Lung microvascular endothelial cell (primary cell): Measurements from ENCODE around the gene FSHB. TPM values are rescaled to one million over a fixed set of nuclear protein-coding genes. Genes with fewer than 3 reads are reported as not detected.
A peak's percentile ranks its signal among the peaks of the same experiment; 100 is the strongest.
"Not testable (repeated sequence)": the region's sequence is repeated elsewhere in the genome, so short reads cannot be mapped to it uniquely, and the experiment has no call there.

ENCODE experiments used
- DNase-seq, 2 donors: peaks; one replicate each; pipeline versions ENCODE4 v3.0.0 to v3.0.0-alpha.2; 2010; ENCODE audit warnings: low read depth in 2 of 2
- total RNA-seq: library from RNA; depleted of rRNA; stranded (reverse); fragments of >200 nt; gene quantifications from 2 replicates; pipeline ENCODE4 v1.2.1, GENCODE V29; 2014

Gene FSHB
- total RNA-seq = not detected in 2 replicates

DNA sequence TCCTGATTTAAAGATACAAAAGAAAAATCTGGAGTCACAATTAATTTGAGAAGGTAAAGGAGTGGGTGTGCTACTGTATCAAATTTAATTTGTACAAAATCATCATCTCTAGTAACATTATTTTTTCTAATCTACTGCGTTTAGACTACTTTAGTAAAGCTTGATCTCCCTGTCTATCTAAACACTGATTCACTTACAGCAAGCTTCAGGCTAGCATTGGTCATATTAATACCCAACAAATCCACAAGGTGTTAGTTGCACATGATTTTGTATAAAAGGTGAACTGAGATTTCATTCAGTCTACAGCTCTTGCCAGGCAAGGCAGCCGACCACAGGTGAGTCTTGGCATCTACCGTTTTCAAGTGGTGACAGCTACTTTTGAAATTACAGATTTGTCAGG, at the start of gene FSHB:
Gene FSHB (plus strand): TSS at position 301 of the 400 bp plus-strand sequence. CDS start 889 bp downstream, outside the sequence.
- no peak for DNase-seq

DNA sequence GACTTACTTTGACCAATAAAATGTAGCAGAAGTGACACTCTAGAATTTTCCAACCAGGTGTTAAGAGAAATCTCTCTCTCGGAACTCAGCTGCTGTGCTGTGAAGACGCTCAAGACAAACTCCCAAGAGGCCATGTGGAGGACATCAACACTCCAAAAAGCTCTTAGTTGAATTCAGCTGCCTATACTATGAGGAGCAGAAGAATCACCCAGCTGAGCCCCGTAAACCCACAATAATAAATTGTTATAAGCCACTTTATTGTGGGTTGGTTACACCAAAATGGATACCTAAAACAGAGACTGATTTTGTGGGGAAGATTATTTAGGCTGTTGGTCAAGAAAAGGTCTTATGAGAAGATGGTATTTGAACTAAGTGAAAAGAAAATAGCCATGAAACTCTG, 44.1 kb upstream of the FSHB start:
- DNase-seq = no peak

DNA sequence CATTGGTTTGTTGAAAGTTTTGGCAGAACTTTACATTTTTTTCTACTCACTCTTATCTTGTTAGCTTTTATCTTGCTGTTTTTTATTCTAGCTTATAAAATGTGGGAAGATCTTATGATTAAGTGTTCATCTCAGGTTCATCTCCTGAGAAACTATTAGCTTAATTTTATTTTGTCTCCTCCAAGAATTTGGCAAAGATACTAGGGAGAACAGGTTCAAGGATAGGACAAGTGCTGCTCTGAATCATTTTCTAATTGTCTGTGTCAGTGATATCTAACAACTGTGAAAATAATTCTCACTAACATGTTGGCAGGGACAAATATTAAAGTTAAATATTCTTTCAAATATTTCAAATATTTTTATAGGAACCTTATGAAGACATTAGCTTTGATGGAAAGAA, 38.2 kb upstream of the FSHB start:
- no peak for DNase-seq

DNA sequence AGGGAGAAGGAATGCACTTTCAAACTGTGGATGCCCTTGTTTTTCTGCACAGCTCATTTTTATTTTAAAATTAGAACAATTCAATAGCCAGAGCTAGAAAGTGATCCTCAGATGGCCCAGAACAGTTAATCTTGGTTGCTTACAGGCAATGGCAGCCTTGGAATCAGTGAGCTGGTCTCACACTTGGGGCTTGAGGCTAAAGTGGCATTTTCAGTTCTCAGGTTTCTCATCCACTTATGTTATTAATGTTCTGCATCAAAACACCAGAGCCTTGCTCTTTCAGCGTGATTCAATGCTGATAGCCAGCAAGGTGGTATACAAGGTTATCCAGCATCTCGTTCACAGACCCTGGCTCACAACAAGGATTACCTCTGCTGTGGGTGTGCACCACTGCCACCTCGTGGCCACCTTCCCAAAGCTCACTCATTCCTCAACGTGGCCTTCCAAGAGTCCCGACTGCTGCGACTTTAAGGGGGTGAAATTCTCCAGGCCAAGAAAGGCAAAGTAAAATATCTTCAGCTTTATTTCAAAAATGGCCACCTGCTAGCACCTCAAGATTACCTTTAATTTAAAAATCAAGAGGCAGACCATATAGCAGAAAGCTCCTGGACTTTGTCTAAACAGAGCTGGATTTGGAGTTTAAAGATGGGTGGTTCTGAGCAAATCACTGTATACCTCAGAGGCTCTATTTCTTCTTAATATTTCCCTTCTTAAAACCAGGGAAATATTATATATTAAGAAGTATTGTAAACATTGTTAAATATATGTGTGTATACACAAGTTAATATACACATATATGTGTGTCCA, 34.2 kb upstream of the FSHB start:
- DNase-seq = peak; percentile 51 to 53

DNA sequence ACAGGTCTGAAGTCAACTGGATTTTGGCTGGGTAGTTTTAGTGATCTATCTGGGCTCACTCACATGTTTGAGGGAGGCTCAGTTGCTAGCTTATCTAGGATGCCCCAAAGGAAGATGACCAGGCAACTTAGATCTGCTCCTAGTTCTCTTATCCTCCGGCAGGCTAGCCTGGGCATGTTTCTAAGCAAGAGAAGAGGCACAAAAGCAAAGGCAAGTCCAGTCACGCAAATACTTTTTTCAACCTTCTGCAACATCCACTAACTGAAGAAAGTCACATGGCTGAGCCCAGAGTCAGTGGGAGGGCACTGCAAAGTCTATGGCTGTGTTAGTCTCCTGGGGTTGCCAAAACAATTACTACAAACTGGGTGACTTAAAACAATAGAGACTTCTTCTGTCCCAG, 32.9 kb upstream of the FSHB start:
- no peak for DNase-seq

DNA sequence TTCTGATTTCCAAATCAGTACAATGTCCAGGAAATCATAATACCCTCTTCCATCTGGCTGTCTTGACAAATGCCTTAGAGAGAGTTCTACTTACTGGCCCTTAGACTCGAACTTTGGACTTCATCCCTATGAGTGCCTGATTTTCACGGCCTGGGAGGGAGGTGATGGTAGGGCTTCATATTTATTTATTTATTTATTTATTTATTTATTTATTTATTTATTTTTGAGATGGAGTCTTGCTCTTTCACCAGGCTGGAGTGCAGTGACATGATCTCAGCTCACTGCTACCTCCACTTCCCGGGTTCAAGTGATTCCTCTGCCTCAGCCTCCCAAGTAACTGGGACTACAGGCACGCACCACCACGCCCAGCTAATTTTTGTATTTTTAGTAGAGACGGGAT, 27.8 kb upstream of the FSHB start:
- not testable (repeated sequence) for DNase-seq

DNA sequence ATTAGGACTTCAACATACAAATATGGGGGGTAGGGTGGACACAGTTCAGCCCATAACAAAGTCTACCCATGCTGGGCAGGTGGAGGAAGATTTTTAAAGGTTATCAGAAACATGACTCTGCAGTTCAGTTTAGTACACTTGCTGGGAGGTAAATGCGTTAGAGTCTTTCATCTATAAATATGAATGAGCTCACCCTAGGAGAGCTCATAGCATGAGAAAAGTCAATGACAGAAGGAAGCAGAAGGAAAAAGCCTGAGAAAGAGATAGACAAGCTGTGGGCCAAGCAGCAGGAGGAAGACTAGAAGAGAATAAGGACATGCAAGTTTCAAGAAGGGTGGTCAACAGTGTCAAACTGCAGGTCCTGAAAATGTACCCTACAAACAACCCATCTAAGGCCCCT, 27.0 kb upstream of the FSHB start:
- DNase-seq = no peak

DNA sequence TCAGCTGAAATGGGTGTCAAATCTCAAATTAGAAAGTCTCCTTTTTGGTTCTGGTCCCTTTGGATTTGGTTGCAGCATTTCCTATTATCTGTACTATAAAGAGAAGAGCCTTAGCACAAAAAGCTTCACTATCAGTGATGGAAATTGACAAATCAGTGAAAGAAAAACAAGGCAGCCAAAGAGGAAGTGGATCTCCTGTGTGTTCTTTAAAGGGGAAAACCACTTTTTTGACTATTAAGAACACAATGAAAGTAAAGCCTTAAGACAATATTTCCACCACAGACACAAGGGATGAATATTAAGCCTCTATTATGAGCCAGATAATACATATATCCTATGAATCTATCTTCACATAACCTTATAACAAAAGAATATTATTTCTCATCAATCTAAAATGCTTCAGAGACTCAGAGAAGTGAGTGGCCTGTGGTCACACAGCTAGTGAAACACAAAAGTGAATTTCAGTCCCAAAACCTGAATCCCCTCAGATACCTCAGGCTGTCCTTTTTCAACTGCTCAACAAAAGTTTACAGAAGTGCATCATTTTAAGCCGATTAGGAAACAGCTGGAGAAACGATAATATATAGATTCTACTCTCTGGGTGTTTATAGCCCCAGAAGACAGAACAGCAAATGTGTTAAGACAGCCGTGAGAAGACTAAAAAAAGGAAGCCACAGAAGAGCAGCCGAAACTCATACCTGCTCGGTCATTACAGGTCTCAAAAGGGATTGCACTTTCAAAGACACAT, 24.4 kb upstream of the FSHB start:
- no peak for DNase-seq

DNA sequence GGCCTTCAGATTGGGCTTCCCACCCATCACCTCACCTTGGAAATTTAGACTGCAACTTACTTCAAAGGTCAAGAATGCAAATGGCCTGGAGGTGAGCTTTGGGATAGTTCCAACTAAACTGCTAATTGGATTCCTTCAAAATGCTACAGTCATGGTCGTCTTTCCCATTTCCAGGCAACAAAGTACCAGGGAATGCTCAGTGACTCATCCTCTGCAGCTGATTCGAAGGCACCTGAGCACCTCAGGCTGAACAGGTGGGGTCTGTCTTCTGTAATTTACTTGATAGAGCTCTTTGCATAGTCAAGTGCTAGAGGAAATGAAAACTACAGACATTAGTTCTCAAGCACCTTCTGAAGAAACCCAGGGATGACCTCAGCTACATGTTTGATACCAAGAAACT, 20.5 kb upstream of the FSHB start:
- DNase-seq = no peak

DNA sequence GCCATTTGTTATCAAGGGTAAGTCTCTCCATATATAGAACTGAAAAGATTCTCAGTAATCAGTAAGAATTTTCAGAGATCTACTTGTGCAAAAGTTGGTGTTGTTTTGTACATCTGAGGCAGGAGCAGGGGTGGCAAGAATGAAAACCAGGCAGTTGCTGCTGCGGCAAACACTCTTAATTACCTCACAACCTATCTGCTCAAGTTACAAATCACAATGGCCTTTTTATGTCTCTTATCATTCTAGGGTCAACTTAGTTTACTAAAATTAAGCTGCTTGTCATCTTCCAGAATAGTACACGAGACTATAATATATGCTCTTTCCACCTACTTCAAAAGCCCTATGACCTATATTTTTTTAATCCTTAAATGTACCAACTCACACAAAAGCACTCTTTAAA, 14.3 kb upstream of the FSHB start:
- DNase-seq = no peak

DNA sequence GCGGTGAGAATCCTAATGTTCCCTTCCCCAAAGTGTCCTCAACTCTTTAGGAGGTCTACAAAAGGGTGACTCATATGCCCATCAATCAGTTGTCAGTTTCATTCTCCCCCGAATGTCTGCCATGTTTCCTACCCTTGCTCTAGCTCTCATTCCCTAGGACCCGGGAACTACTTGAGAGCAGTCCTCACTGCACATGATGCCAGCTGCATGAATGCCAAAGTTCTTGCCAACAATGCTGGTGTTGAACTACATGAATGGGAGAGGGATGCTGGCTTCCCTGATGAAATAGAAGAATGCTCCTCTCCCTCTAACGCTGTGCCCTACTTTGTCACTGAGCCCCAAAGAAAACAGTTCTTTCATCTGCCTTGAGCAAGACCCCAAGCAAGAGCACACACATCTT, 12.5 kb upstream of the FSHB start:
- no peak for DNase-seq

DNA sequence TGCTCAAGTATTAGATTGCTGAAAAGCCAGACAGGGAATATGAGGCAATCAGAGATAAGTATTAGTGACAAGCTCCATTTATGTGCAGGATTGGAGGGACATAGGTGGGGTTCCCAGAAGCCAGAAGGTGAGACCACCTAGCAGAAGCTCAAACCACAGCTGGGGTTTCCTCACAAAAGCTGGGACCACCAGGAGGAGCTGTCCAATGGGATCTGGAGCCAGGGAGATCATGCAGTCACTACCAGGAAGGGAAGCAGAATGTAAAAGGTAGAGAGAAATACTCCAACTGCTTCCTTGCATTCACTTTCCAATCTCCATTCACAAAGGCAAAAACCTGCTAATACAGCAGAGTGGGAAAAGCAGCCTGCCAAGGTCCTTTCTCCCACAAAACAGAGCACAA, 5.2 kb upstream of the FSHB start:
- DNase-seq = no peak

DNA sequence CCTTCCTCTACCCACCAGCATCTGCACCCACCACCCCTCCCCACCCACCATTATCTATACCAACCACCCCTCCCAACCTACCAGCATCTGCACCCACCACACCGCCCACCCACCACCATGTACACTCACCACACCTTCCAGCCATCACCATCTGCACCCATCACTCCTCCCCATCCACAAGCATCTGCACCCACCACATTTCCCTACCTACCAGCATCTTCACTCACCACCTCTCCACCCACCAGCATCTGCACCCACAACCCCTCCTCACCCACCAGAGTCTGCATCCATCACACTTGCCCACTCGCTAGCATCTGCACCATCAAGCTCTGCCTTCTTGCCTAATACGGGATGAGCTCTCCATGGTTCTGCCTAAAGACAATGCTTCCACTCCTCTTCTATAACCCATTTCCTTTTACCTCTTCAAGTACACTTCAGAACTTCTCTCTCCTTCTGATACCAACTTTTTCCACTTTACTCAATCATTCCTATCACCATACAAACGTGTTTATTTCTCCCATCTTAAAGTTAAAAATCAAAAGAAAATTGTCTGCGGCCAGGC, 2.4 kb upstream of the FSHB start:
- no peak for DNase-seq

DNA sequence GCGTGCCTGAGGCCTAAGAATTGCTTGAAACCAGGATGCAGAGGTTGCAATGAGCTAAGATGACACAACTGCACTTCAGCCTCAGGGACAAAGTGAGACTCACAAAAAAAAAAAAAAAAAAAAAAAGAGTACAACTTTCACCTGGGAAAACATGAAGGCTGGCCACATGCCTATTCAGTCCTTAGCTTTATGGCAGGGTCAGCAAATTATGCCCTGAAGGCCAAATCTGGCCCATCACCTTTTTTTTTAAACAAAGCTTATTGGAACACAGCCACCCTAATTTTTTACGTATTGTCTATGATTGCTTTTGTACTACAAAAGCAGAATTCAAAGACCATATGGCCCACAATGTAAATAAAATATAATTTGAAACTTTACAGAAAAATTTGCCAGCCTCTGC, 8.2 kb downstream of the FSHB start:
- DNase-seq = no peak

DNA sequence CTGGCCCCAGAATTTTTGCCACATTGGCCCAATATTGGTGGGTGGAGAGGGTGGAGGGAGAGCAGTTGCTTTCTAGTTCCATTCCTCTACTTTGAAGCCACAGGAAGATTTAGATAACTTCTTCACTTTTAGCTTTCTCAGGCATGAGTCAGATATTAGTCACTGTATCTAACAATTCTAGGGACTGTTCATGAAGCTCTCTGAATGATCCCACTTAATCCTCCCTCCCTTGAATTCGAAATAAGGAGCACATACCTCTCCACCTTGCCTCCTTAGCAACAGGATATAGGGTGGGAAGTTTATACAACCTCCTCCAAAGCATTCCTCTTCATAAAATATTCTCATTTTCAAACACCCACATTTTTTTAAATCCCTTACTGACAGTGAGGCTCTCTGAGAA, 13.5 kb downstream of the FSHB start:
- no peak for DNase-seq

DNA sequence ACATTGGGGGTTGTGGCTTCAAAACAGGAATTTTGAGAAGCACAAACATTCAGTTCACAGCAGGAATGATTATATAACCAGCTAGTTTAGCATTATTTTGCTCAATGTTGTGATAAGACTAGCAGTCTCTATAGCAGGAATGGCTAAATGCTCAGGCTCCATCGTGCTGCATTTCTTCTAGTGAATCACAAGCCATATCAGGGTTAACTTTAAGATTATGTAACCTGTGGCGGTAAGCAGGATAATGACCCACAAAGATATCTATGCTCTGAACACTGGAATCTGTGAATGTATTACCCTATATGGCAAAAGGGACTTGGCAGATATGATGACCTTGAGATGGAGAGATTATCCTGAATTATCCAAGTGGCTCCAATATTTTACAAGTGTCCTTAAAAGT, 14.8 kb downstream of the FSHB start:
- no peak for DNase-seq

DNA sequence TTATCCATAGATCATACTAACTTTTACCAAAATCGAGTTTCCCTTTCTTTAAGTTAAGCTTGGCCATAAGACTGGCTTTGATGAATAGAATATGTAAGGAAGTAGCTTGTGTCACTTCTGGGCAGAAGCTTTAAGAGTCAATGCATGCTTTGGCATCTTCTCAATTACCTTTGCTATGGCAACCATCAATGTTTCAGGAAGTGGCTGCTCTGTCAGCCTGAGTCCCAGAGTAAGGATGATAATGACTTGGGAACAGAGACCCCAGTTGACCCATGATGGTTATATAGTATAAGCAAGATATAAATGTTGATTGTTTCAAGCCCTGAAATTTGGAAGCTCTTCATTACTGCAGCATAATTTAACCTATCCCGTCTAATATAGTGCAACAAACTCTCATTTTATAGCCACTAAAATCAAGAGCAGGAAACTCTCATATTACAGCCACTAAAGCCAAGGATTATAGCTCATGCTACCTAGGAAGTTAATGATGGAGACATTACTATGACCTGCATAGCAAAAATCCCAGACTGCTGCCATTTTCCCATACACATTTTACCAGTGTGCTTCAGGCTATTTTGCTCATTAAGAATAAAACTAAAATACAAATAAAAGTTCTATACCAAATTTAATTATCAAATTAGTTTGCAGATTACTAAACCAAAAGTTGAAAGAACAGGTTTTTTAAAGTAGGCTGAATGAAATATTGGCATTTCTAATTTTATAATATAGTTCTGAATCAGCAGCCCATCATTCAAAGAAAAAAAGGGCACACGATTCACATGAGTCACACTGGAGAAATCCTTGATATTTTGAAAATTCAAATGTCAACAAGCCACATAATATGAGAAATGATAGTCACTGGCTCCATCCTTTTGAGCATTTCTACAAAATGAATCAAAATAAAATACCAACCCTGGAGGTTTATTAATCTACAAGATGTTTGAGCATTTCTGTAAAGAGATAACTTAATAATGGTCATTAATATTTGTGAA, 23.8 kb downstream of the FSHB start:
- no peak for DNase-seq

DNA sequence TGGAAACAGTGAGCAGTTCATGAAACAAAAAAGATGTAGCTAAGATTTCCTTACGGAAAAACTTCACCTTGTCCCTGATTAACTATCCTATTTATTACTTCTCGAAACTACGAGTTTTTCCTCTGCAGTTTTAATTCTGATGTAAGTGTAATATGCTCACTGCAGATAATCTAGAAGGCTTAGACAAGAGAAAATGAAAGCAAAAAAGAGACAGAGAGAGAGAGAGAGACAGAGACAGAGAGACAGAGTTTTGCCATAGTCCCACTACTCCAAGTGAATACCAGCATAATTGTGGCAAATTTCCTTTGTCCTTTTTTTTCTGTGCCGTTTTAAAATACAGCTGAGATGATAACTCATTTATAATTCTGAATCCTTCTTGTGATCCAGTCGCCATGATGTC, 24.8 kb downstream of the FSHB start:
- no peak for DNase-seq

DNA sequence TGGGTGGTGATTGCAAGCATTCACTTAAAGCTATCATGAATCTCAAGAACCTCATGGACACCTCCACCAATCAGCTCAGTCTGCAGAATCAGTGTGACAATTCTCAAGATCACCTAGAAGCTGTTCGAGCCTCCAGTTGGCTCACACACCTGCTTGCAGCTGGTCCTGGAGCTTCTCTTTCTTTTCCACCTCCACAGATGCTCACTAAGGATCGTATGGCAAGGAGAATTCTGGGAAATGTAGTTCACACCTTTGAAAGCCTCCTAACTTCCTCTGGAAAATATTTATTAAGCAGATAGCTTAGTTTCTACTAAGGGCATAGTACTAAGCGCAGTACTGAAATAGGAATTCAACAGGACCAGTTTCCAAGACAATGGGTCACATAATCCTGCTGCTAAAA, 26.2 kb downstream of the FSHB start:
- DNase-seq = no peak

DNA sequence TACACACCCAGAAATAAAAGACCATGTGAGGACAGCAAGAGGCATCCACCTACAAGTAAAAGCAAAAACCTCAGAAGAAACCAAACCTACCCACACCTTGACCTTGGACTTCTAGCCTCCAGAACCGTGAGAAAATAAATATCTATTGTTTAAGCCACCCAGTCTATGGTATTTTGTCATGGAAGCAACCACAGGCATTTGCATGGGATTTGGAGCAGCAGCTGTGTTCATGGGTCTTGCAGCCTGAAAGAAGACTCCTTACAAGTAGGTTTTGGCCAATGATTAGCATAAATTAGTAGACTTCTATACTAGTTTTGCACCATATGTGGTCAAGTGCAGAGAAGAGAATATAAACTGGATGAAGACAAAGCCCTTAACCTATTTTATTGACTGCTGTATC, 27.9 kb downstream of the FSHB start:
- no peak for DNase-seq

DNA sequence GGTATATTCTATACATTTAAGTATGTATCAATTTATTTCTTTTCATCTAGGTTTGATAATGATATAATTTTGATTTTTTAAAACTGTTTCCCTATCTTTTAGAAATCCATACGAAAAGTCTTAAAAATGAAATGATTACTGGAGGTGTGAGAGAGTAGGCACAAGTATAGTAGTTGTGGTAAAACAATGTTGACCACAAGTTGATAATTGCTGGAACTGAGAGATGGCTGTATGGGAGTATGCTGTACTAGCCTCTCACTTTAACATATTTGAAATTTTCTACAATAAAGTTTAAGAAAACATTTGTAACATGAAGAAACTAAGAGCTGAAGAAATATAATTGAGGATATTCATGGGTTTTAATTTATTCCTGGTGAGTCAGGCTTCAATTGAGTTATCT, 30.0 kb downstream of the FSHB start:
- no peak for DNase-seq

DNA sequence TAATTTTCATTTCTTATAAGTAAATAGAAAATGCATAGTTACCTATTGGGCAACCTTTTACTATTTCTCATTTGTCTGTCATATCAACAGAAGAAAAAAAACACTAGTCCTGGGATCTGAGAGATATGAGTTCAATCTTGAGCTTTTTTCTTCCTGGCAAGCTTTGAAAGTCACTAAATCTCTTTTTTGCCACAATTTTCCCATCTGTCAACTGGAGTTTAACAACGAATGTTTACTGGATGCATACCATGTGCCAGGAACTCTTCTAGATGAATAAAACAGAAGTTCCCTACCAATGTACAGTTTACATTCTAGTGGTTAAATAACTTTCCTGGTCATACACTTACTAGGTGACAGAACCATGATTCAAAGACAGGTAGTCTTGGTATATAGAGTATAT, 31.0 kb downstream of the FSHB start:
- DNase-seq = no peak
